ENCODE measurements around the gene NECTIN3.

DNA sequence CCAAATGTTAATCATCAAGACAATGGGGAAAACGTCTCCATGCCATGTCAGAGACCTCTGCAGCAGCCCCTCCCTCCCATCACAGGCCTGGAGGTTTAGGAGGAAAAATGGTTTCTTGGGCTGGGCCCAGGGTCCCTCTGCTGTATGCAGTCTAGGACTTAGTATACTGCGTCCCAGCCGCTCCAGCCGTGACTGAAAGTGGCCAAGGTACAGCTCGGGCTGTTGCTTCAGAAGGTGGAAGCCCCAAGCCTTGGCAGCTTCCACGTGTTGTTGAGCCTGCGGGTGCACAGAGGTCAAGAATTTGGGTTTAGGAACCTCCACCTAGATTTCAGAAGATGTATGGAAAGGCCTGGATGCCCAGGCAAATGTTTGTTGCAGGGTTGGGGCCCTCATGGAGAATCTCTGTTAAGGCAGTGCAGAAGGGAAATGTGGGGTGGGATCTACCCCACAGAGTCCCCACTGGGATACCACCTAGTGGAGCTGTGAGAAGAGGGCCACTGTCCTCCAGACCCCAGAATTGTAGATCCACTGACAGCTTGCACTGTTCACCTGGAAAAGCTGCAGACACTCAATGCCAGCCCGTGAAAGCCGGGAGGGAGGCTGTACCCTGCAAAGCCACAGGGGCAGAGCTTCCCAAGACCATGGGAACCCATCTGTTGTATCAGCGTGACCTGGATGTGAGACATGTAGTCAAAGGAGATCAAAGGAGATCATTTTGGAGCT lies 25.0 kb downstream of the NECTIN3 start:
- TF ChIP-seq, protein P1, sequence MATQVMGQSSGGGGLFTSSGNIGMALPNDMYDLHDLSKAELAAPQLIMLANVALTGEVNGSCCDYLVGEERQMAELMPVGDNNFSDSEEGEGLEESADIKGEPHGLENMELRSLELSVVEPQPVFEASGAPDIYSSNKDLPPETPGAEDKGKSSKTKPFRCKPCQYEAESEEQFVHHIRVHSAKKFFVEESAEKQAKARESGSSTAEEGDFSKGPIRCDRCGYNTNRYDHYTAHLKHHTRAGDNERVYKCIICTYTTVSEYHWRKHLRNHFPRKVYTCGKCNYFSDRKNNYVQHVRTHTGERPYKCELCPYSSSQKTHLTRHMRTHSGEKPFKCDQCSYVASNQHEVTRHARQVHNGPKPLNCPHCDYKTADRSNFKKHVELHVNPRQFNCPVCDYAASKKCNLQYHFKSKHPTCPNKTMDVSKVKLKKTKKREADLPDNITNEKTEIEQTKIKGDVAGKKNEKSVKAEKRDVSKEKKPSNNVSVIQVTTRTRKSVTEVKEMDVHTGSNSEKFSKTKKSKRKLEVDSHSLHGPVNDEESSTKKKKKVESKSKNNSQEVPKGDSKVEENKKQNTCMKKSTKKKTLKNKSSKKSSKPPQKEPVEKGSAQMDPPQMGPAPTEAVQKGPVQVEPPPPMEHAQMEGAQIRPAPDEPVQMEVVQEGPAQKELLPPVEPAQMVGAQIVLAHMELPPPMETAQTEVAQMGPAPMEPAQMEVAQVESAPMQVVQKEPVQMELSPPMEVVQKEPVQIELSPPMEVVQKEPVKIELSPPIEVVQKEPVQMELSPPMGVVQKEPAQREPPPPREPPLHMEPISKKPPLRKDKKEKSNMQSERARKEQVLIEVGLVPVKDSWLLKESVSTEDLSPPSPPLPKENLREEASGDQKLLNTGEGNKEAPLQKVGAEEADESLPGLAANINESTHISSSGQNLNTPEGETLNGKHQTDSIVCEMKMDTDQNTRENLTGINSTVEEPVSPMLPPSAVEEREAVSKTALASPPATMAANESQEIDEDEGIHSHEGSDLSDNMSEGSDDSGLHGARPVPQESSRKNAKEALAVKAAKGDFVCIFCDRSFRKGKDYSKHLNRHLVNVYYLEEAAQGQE (IDR thresholded peaks at IDR 0.05; ENCODE audit: low read depth, low read length): no peak
- TF ChIP-seq TAF1 (IDR thresholded peaks at IDR 0.05; ENCODE audit: borderline replicate concordance, low read depth, low read length) (no peak), POLR2A (IDR thresholded peaks at IDR 0.05; ENCODE audit: low read depth, low read length) (no peak), CREM (IDR thresholded peaks at IDR 0.05; ENCODE audit: low read depth) (no peak), MYC (IDR thresholded peaks at IDR 0.05; ENCODE audit: insufficient read depth, insufficient read length, insufficient replicate concordance, low read length, severe bottlenecking) (no peak)
- TF ChIP-seq, protein P2, sequence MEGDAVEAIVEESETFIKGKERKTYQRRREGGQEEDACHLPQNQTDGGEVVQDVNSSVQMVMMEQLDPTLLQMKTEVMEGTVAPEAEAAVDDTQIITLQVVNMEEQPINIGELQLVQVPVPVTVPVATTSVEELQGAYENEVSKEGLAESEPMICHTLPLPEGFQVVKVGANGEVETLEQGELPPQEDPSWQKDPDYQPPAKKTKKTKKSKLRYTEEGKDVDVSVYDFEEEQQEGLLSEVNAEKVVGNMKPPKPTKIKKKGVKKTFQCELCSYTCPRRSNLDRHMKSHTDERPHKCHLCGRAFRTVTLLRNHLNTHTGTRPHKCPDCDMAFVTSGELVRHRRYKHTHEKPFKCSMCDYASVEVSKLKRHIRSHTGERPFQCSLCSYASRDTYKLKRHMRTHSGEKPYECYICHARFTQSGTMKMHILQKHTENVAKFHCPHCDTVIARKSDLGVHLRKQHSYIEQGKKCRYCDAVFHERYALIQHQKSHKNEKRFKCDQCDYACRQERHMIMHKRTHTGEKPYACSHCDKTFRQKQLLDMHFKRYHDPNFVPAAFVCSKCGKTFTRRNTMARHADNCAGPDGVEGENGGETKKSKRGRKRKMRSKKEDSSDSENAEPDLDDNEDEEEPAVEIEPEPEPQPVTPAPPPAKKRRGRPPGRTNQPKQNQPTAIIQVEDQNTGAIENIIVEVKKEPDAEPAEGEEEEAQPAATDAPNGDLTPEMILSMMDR (IDR thresholded peaks at IDR 0.05 in 2 of 3, conservative IDR thresholded peaks at IDR 0.05 in 1 of 3; ENCODE audit: control insufficient read depth in 2 of 3, extremely low read depth in 1 of 3, insufficient read depth in 1 of 3, low read depth in 3 of 3, low read length in 3 of 3): no peak

Data from GM12878 (cell line).